Body of pancreas (tissue), 4 donors: ENCODE results near the gene LCN10. TPM values are rescaled to one million over a fixed set of nuclear protein-coding genes. Genes with fewer than 3 reads are reported as not detected.

Experiments
- ATAC-seq: fragments of 150-250 bp; one replicate; pipeline ENCODE4 v1.9.1; 2016
- DNase-seq, 4 donors: peaks; one replicate each; pipeline ENCODE4 v3.0.0-alpha.2; 2019
- H3K27ac ChIP-seq, 4 donors: fragments of 200-600 bp; sonication (generic); 1 replicate in 3 of 4; 2 replicates in 1 of 4; pipeline versions ENCODE4 v1.5.1 to v1.6.1; 2016 to 2019; ENCODE audit warnings: mild to moderate bottlenecking in 1 of 4, mixed read lengths in 1 of 4, moderate library complexity in 1 of 4
- H3K27me3 ChIP-seq, 2 donors: fragments of 200-600 bp; sonication (generic); one replicate each; pipeline ENCODE4 v1.6.0; 2016; ENCODE audit warnings: mild to moderate bottlenecking in 1 of 2
- H3K36me3 ChIP-seq, 2 donors: fragments of 200-600 bp; sonication (generic); replicated peaks in 1 of 2; 2 replicates each; pipeline ENCODE4 v1.5.1; 2016; ENCODE audit warnings: low read depth in 2 of 2; ENCODE audit not compliant: insufficient read depth in 1 of 2
- H3K4me1 ChIP-seq: fragments of 200-600 bp; sonication (generic); one replicate; pipeline ENCODE4 v1.6.0; 2016
- H3K4me3 ChIP-seq, 2 donors: fragments of 200-600 bp; sonication (generic); 1 replicate in 1 of 2; 2 replicates in 1 of 2; pipeline ENCODE4 v1.5.1; 2016 to 2019
- H3K9me3 ChIP-seq, 3 donors: fragments of 200-600 bp; sonication (generic); 1 replicate in 2 of 3; 2 replicates in 1 of 3; pipeline ENCODE4 v1.5.1; 2016
- POLR2A ChIP-seq, 3 donors: fragments of 450-650 bp; IDR thresholded peaks; one replicate each; pipeline ENCODE4 v1.6.1; 2016; ENCODE audit warnings: antibody characterized with exemption in 3 of 3, mild to moderate bottlenecking in 2 of 3
- WGBS, 2 donors: methylation state at CpG; one replicate each; pipeline ENCODE4 v1.1.5; 2017; 5-methylcytosine and 5-hydroxymethylcytosine counted together
- intact Hi-C: fragments of 100-400 bp; cut with DNase I; formaldehyde crosslinking; loops from one replicate; pipeline ENCODE4 v1.15.1; 2023
- total RNA-seq, 2 donors: library from RNA; depleted of rRNA; stranded (reverse); fragments of >200 nt; gene quantifications; one replicate each; pipeline ENCODE4 v1.1.0, GENCODE V29; 2016
- TF ChIP-seq, protein P1 (sequence below), 7 experiments: fragments of 450-650 bp in 4 of 7; fragments of 200-600 bp in 3 of 7; sonication (generic) in 3 of 7; IDR thresholded peaks; one replicate each; pipeline ENCODE4 v1.5.1; 2016 to 2019; ENCODE audit warnings: antibody characterized with exemption in 7 of 7

Gene LCN10
- total RNA-seq, 2 donors from 2014 or later = 0.78 to 4.6 TPM

DNA sequence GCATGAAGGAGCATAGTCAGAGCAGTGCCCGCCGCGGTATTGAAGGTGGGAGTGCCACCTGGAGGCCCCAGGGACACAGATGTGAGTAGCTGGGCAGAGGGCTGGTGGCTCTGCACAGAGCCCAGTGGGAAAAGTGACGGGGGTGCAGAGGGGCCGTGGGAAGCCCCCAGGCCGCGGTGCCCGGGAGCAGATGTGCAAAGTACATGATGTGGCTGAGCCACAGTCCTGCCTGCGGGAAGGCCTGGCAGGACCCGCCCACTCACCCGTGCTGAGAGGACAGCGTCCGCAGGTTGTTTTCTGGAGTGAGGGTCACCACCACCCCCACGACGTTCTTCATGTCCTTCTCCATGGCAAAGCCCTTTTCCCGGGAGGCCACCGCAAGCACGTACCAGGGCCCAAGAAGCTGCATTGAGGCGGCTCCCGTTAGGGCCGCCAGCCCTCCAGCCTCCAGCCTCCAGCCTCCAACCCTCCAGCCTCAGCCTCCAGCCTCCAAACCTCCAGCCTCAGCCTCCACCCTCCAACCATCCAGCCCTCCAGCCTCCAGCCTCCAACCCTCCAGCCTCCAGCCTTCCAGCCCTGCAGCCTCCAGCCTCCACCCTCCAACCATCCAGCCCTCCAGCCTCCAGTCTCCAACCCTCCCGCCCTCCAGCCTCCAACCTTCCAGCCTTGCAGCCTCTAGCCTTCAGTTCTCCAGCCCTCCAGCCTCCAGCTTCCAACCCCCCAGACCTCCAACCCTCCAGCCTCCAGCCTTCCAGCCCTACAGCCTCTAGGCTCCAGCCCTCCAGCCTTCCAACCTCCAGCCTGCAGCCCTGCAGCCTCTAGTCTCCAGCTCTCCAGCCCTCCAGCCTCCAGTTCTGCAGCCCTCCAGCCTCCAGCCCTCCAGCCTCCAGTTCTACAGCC, 4.7 kb upstream of the LCN10 start:
- 94 to 95% methylated on average over 20 to 21 of the region's 22 CpGs for WGBS, 2 donors
- Histone ChIP-seq H3K27ac (no peak overlapping the region), H3K4me1 (peaks cover 22% of the 10 kb centered on the region), H3K4me3 (no peak overlapping the region), H3K9me3 (no peaks in the 10 kb centered on the region), H3K36me3 (no peaks in the 10 kb centered on the region), H3K27me3 (no peaks in the 10 kb centered on the region)
- intact Hi-C loops = no loop called here
- no peak for DNase-seq
- ATAC-seq = no peak
- TF ChIP-seq POLR2A (IDR thresholded peaks at IDR 0.05) = no peak
- TF ChIP-seq, protein P1, sequence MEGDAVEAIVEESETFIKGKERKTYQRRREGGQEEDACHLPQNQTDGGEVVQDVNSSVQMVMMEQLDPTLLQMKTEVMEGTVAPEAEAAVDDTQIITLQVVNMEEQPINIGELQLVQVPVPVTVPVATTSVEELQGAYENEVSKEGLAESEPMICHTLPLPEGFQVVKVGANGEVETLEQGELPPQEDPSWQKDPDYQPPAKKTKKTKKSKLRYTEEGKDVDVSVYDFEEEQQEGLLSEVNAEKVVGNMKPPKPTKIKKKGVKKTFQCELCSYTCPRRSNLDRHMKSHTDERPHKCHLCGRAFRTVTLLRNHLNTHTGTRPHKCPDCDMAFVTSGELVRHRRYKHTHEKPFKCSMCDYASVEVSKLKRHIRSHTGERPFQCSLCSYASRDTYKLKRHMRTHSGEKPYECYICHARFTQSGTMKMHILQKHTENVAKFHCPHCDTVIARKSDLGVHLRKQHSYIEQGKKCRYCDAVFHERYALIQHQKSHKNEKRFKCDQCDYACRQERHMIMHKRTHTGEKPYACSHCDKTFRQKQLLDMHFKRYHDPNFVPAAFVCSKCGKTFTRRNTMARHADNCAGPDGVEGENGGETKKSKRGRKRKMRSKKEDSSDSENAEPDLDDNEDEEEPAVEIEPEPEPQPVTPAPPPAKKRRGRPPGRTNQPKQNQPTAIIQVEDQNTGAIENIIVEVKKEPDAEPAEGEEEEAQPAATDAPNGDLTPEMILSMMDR (IDR thresholded peaks at IDR 0.05) = no peak

DNA sequence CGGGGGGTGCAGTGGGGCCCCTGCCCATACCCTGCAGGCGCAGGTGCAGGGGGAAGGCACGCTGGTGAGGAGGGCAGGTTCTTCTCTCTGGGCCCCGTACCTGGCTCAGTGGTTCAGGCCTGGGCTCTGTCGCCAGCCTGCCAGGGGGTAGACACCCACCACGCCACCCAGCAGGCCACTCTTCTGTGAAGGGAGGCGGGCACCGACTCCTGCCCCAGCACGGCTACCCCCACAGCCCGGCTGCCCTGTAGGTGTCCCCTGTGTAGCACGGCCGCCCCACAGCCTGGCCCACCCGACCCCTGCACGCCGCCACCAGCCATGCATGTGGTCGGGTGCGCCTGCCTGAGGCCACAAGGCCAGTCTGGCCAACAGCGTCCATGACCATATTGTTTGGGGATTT, 3.9 kb upstream of the LCN10 start:
- Histone ChIP-seq H3K27me3 (peaks cover 0 to 6% of the 10 kb centered on the region in 2 donors), H3K36me3 (no peaks in the 10 kb centered on the region), H3K27ac (no peak overlapping the region), H3K4me3 (no peak overlapping the region), H3K4me1 (peaks cover 30% of the 10 kb centered on the region), H3K9me3 (no peaks in the 10 kb centered on the region)
- DNase-seq = no peak
- ATAC-seq = no peak
- WGBS, 2 donors = 90 to 100% methylated on average over 1 to 18 of the region's 18 CpGs
- no peak for TF ChIP-seq POLR2A (IDR thresholded peaks at IDR 0.05)
- TF ChIP-seq, protein P1 (IDR thresholded peaks at IDR 0.05) = no peak
- intact Hi-C loops = no loop called here

DNA sequence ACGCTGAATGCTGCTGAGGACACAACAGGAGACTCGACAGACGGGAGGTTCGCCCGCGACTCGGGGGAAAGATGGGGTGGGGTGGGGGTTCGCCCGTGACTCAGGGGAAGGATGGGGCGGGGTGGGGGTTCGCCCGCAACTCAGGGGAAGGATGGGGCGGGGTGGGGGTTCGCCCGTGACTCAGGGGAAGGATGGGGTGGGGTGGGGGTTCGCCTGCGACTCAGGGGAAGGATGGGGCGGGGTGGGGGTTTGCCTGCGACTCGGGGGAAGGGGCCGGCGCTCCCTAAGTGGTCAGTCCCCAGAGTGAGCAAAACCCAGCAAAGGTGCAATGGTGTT, 3.4 kb upstream of the LCN10 start:
- Histone ChIP-seq H3K27me3 (peaks cover 0 to 11% of the 10 kb centered on the region in 2 donors), H3K4me3 (no peak overlapping the region), H3K36me3 (no peaks in the 10 kb centered on the region), H3K4me1 (peaks cover 35% of the 10 kb centered on the region), H3K27ac (no peak overlapping the region), H3K9me3 (no peaks in the 10 kb centered on the region)
- no peak for ATAC-seq
- no peak for DNase-seq
- intact Hi-C loops = no loop called here
- WGBS, 2 donors = 81 to 84% methylated on average over 5 to 19 of the region's 22 CpGs
- TF ChIP-seq, protein P1 (IDR thresholded peaks at IDR 0.05) = no peak

DNA sequence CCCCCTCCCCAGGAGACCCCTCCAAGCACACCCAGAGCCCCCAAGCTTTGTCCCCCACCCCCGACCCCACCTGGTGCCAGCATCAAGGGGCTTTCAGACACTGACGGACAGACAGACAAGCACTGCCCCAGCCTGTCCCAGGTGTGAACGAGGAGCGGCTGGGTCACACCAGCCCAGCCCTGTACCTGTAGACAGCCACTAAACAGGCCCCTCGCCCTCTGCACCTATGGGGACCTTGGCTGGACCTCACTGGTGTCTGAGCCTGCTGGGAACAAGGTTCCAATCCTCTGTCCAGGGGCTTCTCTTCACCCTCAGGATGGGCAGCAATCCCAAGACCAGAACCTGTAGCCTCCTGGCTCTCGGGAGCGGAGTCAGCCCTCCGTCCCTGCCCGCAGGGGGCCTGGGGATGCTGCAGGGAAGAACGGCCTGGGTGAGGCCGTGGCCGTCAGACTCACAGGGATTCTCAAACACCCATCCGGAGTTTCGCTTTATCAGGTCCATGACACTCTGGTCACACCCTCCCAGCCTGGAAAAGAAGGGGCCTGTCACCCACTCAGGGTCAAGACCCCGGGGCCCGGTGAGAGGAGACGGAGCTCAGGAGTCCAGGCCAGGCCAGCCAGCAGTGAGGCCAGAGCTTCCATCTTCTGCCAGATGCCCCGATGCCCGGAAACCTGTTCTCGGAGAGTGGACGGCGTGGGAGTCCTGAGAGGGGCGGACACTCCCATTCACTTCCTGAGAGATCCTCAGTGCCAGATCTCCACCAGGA, 2.8 kb upstream of the LCN10 start:
- intact Hi-C loops = no loop called here
- no peak for ATAC-seq
- H3K9me3 ChIP-seq = no peaks in the 10 kb centered on the region
- no peak overlapping the region for H3K4me3 ChIP-seq
- TF ChIP-seq, protein P1 (IDR thresholded peaks at IDR 0.05) = no peak
- no peak for TF ChIP-seq POLR2A (IDR thresholded peaks at IDR 0.05)
- DNase-seq = no peak
- H3K36me3 ChIP-seq = no peaks in the 10 kb centered on the region
- H3K27me3 ChIP-seq = peaks cover 0 to 14% of the 10 kb centered on the region in 2 donors
- 90 to 92% methylated on average over 5 to 23 of the region's 23 CpGs for WGBS, 2 donors
- H3K4me1 ChIP-seq = peaks cover 41% of the 10 kb centered on the region
- H3K27ac ChIP-seq = no peak overlapping the region
